GM19463 (cell line): Measurements from ENCODE around the gene SIK3.
"Not testable (repeated sequence)": the region's sequence is repeated elsewhere in the genome, so short reads cannot be mapped to it uniquely, and the experiment has no call there.

Source experiments
- ATAC-seq: cut with Tn5 transposase; IDR thresholded peaks from one replicate; pipeline ENCODE4 v1.9.1; 2021; ENCODE audit warnings: mild to moderate bottlenecking, moderate library complexity; ENCODE audit not compliant: unreplicated experiment

SIK3 gene

DNA sequence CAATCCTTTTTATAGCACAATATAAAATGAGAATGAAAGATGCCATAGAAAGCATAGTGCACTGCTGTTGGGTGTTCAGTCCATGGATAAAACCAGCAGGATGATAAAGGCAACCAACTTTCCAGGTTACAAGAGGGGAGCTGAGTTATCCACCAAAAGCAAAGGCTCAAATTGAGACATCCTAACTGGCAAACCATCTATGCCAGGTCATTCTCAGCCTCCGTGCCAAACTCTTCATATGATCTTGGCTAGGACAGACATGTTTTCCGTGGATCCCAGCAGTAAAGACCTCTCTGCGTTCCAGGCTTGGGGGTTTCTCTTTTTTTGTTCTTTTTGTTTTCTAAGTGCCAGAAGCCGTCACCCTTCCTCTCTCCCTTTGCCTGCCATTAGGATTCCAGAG, 253.5 kb downstream of the SIK3 start:
- ATAC-seq = no peak

DNA sequence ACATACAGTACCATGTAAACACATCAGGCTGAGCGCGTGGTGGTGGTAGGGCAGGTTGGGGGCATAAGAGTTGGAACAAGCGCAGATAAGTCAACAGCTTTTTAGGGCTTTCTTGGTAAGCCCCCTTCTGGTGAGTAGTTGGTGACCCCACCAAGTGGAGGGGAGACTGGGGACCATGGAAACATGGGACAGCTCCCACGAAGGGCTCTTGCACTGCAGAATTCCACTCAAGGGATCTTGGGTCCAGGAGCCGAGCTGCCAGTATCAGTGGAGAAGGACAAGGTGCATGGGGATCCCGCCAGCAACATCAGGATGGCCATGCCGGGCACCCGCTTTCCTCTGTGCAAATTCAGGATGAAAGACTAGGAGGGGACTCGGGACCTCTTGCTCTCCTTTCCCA, 254.6 kb downstream of the SIK3 start:
- ATAC-seq = no peak

GRCh38 chr11:116842909-116843308, 255.3 kb downstream of the SIK3 start:
- no peak for ATAC-seq

GRCh38 chr11:116842117-116842516, 256.1 kb downstream of the SIK3 start:
- ATAC-seq = no peak

DNA sequence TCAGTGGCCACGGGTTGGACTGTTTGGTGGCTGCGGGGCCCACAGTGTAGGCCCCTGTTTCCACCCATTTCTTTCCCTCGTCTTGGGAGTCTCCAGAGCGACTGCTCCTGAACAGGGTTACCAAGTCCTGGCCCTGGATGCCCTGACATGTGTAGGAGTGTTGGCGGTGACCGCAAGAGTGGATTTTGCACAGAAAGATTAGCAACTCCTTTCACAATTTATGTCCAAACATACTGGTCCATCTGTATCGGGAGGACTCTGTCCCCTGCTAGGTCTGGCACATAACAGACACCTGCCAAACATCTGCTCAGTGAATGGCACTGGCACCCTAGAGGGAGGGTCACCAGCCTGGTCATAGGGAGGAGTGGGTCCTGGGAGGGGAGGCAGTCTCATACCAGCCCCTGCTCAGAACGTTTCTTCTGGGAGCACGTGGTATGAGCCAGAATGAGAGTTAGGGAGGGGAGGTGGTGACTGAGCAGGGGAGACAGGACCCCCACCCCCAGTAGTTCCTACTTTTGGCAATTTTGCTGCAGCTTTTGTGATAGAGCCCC, 257.4 kb downstream of the SIK3 start:
- no peak for ATAC-seq

GRCh38 chr11:116840224-116840745, 257.9 kb downstream of the SIK3 start:
- ATAC-seq = no peak

DNA sequence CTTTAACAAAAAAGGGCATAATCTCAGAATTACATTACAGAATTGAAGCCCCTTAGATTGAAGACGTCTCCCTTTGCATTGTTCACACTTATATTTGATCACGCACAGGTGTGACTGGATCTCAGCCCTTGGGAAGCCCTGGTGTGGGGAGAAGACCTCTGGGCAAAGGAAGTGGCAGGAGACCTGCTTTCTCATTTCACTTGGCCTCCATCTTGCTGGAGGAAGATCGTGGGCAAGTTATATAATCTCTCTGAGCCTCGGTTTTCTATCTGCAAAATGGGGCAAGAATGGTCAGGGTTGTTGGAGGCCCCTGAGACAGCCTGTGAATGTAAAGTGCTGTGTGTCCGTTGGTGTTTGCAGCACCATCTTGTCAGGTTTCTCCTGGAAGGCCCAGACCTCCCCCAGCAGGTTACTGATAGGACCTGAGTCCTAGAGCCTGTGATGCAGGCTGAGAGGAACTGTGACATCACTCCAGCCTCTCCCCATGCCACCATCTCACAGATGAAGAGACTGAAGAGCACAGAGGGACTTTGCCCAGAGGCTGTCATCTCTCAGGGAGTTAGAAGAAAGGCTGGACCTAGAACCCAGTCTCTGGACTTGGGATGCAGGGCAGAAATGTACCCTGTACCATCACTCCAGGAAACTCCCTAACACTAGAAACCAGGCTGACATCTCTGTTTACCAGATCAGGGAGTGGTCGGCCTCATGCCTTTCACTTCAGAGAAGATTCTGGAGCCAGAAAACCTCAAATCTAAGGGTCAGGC, 259.7 kb downstream of the SIK3 start:
- ATAC-seq = no peak

GRCh38 chr11:116837231-116838091, 260.8 kb downstream of the SIK3 start, which contains the start of gene APOA1:
Gene APOA1, minus strand, starts transcription at chr11:116837622. Its CDS starts 235 bp downstream, at chr11:116837387.
- no peak for ATAC-seq

GRCh38 chr11:116836632-116836991, 261.6 kb downstream of the SIK3 start:
- no peak for ATAC-seq

DNA sequence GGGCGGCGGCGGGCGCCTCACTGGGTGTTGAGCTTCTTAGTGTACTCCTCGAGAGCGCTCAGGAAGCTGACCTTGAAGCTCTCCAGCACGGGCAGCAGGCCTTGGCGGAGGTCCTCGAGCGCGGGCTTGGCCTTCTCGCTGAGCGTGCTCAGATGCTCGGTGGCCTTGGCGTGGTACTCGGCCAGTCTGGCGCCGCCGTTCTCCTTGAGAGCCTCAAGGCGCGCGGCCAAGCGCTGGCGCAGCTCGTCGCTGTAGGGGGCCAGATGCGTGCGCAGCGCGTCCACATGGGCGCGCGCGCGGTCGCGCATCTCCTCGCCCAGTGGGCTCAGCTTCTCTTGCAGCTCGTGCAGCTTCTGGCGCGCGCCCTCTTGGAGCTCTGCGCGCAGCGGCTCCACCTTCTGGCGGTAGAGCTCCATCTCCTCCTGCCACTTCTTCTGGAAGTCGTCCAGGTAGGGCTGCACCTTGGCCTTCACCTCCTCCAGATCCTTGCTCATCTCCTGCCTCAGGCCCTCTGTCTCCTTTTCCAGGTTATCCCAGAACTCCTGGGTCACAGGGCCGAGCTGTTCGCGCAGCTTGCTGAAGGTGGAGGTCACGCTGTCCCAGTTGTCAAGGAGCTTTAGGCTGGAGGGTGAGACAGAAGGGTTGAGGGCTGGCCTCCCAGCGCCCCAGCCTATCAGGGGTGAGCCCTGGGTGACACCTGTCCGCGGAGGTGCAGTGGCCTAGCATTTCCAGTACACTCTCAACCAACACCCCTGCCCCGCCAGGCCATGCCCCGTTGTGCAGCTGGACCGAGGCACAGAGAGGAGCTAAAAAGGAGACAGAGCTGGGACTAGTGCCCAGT, 262.2 kb downstream of the SIK3 start:
- ATAC-seq = peak; percentile 83

DNA sequence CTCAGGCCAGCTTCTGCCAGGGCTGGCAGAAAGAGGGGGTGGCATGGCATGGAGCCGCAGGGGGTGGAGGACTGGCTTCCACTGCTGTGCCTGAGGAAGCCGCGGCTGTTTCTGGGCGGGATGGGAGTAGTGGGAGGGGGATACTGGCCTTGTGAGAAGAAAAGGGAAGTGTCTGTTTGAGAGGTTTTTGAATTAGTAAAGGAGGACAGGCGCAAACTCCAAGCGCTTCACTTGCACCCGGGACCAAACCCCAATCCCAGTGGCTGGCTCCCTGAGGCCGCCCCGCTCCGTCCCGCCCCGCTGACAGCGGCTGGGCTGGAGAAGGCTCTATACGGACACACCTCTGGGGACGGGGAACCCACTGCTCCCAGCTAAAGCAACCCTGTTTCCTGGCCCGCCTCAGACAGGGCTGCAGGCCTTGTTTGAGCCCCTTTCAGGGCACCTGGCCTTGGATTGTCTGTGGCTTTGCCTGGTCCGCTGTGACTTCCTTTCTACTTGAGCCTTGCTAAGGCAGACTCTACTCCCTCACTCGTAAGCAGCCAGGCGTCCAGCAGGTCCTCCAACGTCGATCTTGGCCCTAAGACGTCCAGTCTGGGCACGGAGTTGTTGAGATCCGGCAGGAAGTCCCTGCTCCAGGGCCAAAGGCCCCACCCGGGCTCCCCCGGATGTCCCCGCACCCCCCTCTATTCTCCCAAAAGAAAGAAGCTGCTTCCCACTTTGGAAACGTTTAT, 263.0 kb downstream of the SIK3 start:
- no peak for ATAC-seq

GRCh38 chr11:116834535-116835041, 263.6 kb downstream of the SIK3 start:
- not testable (repeated sequence) for ATAC-seq

DNA sequence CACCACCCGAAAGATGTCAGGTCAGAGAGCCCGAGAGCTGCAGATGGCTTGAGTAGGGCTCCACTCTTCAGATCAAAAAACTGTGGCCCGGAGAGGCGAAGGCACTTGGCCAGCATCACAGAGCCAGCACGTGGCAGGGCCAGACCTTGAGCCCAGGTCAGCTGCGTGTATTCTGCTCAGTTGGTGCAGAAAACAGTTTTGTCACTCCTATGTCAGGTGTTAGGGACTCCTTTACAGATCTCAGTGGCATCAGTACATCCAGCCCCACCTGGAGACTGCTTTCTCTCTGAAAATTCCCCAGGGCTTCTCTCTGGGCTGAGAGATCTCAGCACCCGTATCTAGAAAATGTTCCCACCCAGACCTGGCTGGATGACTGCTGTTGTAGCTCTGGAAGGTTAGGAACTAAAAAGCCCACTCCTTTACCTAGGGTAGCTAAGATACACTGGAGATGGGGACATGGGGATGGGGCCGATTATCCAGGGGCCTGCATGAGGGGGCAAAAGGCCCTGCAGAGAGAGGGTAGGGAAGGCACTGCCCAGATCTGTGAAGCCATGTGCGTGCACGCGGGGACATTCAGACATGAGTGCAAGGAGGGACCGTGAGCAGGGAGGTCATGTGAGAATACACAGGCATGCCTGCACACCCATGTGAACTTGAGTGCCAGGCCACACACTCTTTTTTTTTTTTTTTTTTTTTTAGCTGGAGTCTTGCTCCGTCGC, 264.3 kb downstream of the SIK3 start:
- ATAC-seq = no peak

GRCh38 chr11:116833491-116833815, 264.8 kb downstream of the SIK3 start:
- ATAC-seq = no peak

GRCh38 chr11:116832350-116833290, 265.6 kb downstream of the SIK3 start:
- no peak for ATAC-seq

- no peak for ATAC-seq
Observed at GRCh38 chr11:116831790-116832349, 266.4 kb downstream of the SIK3 start.

DNA sequence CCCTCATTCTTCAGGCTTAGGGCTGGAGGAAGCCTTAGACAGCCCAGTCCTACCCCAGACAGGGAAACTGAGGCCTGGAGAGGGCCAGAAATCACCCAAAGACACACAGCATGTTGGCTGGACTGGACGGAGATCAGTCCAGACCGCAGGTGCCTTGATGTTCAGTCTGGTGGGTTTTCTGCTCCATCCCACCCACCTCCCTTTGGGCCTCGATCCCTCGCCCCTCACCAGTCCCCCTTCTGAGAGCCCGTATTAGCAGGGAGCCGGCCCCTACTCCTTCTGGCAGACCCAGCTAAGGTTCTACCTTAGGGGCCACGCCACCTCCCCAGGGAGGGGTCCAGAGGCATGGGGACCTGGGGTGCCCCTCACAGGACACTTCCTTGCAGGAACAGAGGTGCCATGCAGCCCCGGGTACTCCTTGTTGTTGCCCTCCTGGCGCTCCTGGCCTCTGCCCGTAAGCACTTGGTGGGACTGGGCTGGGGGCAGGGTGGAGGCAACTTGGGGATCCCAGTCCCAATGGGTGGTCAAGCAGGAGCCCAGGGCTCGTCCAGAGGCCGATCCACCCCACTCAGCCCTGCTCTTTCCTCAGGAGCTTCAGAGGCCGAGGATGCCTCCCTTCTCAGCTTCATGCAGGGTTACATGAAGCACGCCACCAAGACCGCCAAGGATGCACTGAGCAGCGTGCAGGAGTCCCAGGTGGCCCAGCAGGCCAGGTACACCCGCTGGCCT, 267.9 kb downstream of the SIK3 start:
- ATAC-seq = no peak
